Sigmoid colon (tissue), 4 donors: ENCODE data around the gene FECH.
"Not testable (repeated sequence)": the region's sequence is repeated elsewhere in the genome, so short reads cannot be mapped to it uniquely, and the experiment has no call there.

ENCODE experiments used
- CTCF ChIP-seq, 4 experiments: fragments of 450-650 bp in 3 of 4; fragments of 200-600 bp in 1 of 4; IDR thresholded peaks; one replicate each; pipeline ENCODE4 v1.5.1; 2016 to 2019; ENCODE audit warnings: antibody characterized with exemption in 4 of 4, mild to moderate bottlenecking in 3 of 4, moderate library complexity in 2 of 4
- POLR2A ChIP-seq, 2 donors: fragments of 450-650 bp; IDR thresholded peaks; one replicate each; pipeline ENCODE4 v1.6.1; 2016; ENCODE audit warnings: antibody characterized with exemption in 2 of 2, mild to moderate bottlenecking in 2 of 2, moderate library complexity in 2 of 2
- POLR2AphosphoS5 ChIP-seq, 4 donors: sonication (generic); formaldehyde crosslinking; IDR thresholded peaks; one replicate each; pipeline ENCODE4 v1.6.1; 2017; ENCODE audit warnings: antibody characterized with exemption in 4 of 4

- not testable (repeated sequence) for TF ChIP-seq CTCF, POLR2A, POLR2AphosphoS5 (IDR thresholded peaks at IDR 0.05)
These were observed 6.2 kb upstream of the FECH start for GRCh38 chr18:57592716-57593115.
